ENCODE measurements around the gene FAF1. TPM values are rescaled to one million over a fixed set of nuclear protein-coding genes. Genes with fewer than 3 reads are reported as not detected.

Gene FAF1
- total RNA-seq, 1 donor from 2014 or later, result 54.7 TPM

DNA sequence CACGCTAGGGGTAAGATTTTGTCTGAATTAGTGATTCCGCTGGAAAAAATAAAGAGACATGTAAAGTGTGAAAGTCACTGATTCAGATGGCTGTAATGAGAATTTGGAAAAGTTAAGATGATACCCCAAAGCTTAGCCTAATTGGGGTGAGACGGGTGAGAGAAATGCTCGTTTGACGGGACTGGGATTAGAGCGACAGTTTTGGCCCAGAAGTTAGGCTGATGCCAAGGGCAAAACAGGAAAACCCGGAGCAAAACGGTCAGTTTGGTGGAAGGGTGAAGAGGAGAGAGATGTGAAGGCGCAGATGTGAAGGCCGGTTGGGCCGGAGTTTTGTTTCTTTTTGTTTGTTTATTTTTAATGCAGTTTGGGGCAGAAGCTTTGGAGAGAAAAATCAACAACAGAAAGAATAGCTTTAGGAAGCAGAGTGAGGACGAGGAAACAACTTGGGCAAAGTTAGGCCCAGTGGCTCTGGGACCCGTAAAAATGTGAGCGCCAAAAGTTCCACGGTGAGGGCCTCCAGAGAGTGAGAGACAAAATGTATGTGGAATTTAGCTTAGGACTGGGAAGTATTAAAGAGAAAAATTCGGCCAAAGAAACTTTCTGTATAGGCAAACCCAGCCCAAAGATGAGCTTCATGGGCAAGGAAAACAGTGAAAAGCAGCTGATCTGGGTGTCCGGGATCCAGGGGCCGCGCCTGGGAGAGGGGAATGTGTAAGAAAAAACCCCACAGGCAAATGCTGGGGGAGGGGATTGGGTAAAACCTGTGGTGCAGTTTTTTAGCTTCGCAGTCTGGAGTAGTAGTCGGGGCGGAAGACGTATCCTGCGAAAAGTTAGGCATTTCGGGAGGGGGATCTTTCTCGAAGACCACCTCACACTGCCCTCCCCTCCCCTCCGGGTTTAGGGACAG is 538.0 kb downstream of the FAF1 start:
- ATAC-seq (no peak), DNase-seq (ENCODE audit: low spot score) (no peak)
- intact Hi-C loops (cut with DNase I), result no loop called here

DNA sequence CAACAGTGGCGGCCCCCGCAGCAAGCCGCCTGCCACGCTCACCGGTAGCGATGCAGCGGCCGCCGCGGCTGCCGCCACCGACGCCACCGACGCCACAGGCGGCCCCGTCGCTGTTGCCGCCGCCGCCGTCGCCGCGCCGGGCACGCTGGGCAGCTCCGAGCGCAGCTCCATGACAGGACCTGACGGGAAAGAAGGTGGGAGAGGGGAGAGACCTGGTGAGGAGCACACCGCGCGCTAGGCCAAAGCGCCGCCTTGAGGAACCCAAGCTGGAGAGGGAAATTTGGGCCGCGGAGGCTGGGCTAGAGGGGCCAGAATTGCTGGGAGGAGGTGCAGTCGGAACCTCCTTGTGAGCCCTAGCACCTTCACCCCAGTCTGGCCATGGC is 538.7 kb downstream of the FAF1 start:
- intact Hi-C loops (cut with DNase I), result no loop called here
- DNase-seq (ENCODE audit: low spot score), result no peak
- no peak for ATAC-seq

DNA sequence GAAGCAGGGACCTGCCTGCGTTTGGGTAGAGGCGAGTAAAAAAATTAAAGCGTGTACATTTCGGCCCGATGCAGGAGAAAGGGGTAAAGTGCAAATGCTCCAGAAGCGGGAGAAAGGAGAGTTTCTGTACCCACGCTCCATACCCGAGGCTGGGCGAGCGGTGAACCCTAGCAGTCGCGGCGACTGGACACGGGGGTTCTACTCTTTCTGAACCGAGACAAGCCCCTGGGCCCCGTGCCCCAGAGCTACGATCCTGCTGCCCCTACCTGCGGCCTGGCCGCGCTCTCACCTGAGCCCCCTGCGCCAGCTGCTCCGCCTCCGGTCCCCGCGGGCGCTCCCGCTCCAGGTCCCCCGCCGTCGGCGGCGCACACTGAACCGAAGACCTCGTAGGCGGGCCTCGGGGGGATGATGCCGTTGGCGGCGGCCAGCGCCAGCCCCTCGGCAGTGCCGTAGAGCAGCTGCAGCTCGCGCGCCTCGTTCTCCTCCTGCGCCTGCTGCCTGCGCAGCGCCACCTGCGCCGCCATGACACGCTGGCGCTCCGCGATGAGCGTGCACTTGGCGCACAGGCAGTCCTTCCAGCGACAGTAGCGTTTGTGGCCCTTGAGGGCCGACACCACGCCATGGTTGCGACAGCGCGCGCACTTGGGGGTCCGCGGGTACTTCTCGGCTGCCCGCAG is 539.2 kb downstream of the FAF1 start:
- intact Hi-C loops (cut with DNase I), result no loop called here
- ATAC-seq (no peak), DNase-seq (ENCODE audit: low spot score) (no peak)

DNA sequence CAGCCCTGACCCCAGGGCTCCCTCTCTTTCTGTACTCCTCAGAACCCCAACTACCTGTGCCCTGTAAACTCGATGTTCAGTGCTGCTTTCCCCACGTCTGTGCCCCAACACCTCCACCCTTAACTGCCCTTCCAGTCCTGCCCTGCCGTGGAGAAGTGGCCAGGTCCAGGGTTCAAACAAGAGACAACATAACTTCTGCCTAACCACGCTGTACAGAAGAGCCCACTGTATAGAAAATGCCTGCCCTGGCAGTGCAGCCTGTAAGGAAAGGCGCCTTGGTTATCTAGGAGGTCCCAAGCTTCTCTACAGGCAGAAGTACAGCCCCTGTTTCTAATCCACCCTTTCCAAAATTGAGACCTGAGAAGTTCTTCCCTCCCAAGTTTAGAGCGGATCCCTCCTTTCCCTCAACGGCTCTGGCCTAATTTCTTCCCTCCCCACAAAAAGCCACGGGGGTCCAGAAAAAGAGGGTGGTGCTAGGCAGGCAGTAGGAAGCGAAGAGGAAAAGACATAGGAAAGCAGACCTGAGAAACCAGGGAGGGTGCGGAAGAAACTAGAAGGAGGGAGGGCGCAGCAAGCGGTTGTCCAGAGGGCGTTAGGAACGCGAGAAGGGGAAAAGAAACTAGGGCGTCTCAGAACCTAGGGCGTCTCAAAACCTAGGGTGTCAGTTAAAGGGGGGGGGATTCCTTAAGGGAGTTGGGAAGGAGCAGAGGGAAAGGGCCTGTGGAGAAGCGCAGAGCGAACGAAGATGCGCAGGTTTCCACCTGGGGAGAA is 540.0 kb downstream of the FAF1 start:
- intact Hi-C loops (cut with DNase I), result no loop called here
- DNase-seq (ENCODE audit: low spot score) (no peak), ATAC-seq (no peak)

DNA sequence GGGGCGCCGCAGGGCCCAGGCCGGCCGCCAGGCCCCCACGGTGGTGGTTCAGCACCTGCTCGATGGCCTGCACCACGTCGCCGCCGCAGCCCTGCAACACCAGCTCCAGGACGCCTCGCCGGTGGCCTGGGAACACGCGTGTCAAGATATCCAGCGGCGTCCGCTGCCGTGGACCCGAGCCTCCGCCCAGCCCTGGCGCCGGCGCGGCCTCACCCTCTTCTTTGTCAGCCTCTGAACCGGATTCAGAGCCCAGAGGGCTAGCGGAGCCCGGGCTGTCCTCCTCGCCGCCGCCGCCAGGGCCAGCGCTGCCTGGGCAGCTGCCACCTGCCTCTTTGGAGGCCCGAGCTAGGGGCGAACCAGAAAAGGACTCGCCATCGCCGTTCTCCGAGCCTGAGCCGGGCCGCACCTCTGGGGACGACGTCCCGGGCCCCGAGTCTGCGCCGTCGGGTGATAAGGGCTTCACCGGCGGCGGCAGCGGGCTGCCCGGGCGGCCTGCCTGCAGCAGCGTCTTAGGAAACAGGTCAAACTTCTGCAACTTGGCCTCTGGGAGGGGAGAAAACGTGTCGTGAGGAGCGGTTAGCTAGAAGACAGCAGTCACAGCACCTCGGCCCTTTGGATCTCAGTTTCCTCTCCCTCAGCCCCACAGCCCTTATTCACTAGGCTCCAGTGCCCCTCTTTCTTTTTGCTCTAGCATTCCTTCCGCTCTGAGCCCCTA is 540.7 kb downstream of the FAF1 start:
- no peak for ATAC-seq
- intact Hi-C loops (cut with DNase I), result no loop called here
- no peak for DNase-seq (ENCODE audit: low spot score)

DNA sequence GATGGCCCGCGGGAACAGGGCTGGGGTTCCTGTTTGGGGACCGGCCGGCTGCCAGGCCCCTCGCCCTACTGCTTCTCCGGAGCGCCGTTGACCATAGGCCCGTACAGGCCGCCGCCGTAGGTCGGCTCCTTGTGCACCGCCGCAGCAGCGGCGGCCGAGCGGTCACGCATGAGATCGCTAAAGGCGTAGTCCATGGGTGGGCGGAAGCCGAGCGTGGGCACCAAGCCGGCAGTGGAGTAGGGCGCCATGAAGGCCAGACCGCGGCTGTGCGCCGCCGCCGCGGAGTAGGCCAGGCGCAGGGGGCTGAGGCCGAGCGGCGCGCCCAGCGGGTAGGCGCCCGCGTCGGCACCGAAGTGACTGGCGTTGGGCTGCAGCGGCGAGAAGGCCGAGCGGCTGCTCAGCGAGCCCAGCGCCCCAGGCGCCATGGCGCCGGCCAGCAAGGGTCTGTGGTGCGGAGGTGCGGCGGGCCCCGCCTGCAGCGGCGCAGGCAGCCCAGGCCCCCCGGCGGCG is 541.4 kb downstream of the FAF1 start:
- no peak for DNase-seq (ENCODE audit: low spot score)
- intact Hi-C loops (cut with DNase I), result no loop called here
- ATAC-seq, result no peak

DNA sequence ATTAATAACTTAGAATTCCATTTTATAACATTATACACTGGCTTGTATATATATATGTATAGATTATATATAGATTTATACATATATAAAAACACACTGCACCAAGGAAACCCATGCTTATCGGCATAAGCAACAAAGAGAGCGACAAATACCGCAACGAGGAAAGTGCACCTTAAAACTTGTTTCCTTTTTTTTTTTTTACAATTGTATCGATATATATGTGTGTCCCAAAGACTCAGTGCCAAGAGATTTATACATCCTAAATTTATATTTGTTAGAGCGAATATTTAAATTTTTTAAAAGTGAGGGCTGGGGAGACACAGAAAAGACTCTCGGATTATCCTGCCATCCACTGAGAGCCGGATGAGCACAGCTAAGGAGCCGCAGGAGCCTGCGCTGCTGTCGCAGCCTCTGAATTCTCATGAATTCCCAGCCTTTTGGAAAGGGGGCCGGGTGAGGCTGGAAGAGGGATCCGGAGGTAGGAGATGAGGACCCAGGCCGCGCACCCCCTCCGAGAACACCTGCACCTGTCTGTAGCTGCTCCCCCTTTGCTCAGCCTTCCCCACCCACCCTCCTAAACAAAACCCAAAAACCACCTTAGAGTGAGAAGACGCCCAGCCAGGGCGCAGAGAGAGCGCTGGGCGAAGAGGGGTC is 542.0 kb downstream of the FAF1 start:
- intact Hi-C loops (cut with DNase I), result no loop called here
- no peak for ATAC-seq

DNA sequence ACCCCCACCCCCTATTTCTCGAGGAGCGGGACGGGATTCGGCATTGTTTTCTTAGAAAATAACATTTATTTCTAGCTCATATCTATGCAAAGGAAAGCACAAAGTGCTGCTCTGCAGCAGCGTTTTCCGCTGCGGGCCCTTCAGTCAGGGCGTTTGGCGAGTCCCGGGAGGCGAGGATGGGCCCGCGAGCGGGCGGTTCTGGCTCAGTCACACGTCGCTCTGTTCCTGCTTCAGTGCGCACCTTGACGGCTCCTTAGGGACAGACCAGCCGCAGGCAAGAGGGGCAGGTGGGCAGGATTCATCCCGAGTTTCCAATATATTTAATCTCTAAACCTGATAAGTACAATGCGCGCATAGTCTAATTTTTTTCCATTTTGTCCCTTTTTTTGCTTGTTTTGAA is 542.6 kb downstream of the FAF1 start:
- intact Hi-C loops (cut with DNase I), result no loop called here
- DNase-seq (ENCODE audit: low spot score) (no peak), ATAC-seq (no peak)

More for the DNA sequence above, 542.0 kb downstream of the FAF1 start:
- no peak for DNase-seq (ENCODE audit: low spot score)

DNA sequence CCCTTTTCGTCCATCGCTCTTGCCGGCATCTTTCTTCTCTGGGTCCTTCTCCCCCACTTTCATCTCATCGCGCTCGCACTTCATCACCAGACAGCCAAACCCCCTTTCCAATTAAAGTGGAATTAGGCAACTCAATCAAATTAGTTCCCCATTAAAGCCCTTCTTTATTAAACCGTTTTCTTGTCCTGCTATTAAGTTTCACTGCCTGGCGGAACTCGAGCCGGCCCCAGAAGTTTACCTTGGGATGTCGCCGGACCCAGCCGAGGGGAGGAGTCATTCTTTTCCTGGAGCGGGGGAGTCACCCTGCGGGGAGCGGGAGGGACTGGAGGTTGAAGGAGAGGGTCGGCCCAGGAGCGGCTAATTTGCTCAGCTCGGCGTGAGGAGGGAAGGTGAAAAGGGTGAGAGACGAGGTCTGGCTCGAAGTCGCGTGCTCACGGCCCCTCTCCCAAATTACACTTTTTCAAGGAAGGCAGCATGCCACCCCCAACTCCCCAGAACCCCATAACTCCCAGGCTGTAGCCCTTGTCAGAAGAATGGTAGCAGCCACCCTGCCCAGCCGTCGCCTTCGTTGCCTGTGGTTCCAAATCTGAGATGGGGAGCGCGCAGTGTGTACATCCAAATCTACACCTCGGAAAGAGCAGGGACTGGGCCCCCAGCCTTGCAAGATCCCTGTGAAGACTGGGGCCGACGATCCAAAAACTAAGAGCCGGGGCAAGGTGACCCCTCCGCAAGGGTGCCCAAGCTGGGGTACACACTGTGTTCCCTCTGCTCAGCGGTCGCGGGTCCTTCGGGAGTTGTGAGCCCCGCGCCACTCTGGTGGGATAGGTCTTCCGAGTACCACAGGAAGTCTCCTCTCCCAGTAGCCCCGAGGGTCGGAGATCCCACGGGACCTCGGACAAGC is 543.3 kb downstream of the FAF1 start:
- DNase-seq (ENCODE audit: low spot score) (no peak), ATAC-seq (no peak)
- intact Hi-C loops (cut with DNase I), result no loop called here

DNA sequence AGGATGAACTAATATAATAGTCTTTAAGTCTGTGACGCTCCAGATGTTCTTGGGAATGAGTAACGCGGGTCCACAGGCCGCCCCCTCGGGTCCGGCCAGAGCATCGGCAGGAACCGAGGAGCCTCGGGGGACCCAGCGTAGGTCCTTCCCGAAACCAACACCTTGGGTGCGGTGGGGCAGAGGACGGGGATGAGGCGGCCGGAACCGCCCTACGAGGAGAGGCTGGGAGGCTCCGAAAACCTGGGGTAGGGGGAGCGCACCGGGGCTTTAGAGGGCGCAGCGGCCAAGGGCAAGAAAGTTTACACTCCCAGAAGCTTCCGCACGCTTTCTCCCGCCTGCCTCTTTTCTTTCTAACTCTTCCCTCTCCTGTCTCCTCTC is 543.9 kb downstream of the FAF1 start:
- DNase-seq (ENCODE audit: low spot score), result no peak
- no peak for ATAC-seq
- intact Hi-C loops (cut with DNase I), result no loop called here

DNA sequence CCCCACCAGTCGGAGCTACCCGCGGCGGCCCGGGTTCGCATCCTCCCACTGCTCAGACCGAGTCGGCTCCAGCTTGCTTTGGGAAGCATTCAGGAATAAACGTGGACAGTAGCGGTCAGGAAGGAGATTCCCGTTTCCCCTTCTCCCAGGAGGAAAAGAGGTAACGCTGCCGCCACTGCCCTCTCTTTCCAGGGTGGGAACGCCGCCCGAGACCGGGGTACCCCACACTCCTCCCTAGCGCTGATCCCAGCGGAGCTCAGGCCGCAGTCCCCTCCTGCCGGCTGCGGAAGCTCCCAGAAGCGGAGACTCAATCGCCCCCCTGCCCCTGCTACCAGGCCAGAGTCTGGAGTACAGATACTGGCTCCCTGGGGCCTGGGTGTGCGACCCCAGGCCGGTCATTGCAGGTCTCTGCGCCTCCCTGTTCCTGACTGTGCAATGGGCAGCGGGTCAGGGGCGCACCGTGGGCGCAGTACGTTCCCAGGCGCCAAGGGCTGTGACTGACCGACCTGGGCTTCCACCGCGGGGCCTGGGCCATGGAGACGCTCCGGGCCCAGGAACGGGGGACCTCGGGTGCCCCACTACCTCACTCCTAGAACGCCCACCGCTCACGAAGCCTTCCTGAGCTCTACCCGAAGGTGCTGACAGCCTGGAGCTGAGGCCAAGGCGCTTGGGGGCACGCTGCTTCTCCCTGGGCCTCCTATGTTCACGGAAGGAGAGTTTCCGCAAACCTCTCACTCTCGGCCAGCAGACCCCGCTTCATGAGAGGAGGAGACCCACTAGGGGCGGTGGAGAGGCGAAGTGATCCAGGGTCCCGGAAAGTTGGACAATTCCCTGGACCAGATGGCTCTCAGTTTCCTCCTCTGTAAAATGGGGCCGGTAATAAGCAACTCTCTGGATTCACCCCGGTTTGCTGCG is 544.6 kb downstream of the FAF1 start:
- no peak for DNase-seq (ENCODE audit: low spot score)
- ATAC-seq, result no peak
- intact Hi-C loops (cut with DNase I), result no loop called here

DNA sequence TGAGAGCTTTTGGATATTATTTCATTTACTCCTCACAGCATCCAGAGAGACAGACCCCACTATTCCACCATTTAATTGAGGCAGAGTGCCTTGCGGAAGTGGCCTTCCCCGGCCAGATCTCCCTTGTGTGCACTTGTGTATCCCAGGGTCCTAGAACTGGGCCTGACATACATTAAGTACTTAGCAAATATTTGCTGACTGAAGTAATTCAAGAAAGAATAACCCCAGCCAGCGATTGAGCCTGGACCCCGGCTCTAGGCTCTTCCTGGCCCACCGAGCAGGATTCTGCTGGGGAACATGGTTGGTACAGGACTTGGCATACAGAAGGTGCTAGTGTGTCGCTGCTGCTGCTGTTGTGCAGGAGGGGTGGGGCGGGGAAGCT is 545.2 kb downstream of the FAF1 start:
- intact Hi-C loops (cut with DNase I), result no loop called here
- ATAC-seq, result no peak
- no peak for DNase-seq (ENCODE audit: low spot score)

DNA sequence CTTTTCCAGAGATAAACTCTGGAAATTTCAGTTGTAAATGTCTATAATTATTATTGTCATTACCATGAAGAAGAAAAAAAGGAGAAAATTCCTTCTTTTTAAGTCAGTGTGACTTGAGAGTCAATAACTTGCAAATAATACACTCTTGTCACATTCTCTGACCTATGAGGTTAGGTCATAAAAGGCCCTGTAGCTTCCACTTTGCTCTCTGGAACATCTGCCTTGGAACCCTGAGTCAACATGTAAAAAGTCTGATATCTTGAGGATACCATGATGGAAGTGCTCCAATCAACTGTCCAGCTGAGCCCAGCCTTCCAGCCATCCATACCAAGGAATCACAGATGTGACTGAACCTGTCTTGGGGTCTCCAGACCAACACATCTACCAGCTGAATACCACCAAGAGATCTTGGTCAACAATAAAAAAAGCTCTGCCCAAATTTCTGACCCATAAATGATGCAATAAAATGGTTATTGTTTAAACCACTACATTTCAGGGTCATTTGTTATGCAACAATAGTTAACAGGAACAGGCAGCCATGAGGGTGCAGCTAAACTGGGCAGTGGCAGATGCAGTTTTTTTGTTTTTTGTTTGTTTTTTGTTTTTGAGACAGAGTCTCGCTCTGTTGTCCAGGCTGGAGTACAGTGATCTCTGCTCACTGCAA is 547.1 kb downstream of the FAF1 start:
- DNase-seq (ENCODE audit: low spot score) (no peak), ATAC-seq (no peak)
- intact Hi-C loops (cut with DNase I), result no loop called here

DNA sequence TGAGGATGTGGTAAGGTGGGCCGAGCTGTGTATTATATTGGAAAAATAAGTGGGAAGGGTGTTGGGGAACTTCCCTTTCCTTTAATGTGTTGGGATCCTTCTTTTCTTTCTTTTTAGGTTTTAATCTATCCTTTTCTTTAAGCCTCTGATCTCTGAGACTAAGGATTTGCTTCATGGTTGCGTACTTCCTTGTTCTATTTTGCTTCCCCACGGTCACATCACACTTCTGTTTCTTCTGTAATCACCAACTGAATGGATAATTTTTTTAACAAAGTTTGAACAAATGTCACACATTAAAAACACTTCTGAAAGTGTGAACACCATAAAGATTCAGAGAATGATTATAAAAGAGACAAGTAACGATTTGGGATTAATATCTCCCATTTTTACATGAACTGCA is 554.3 kb downstream of the FAF1 start:
- no peak for ATAC-seq
- no peak for DNase-seq (ENCODE audit: low spot score)
- intact Hi-C loops (cut with DNase I), result no loop called here

DNA sequence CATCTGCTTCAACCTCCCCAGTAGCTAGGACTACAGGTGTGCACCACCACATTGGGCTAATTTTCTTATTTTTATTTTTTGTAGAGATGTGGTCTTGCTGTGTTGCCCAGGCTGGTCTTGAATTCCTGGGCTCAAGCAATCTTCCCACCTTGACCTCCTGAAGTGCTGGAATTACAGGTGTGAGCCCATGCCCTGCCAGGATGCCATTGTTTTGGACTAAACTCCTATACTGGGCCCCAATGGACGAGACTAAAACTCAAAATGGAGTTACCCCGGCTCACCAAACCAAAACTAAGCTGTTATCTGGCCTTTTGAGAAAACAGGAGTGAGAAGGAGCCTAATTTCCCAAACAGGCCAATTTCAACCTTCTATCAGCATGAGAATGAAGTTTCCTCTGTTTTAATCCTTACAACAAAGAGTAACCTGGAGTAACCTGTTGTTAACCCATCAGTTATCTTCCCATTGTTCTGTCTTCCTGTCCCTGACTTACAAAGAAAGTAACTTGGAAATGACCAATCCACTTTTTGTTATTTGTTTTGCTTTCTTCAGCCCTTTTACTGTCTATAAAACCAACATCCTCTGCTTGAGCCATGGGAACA is 566.4 kb downstream of the FAF1 start:
- ATAC-seq (no peak), DNase-seq (ENCODE audit: low spot score) (no peak)
- intact Hi-C loops (cut with DNase I), result no loop called here

Data from sciatic nerve (tissue), 2 donors.